Stimulated activated CD4-positive, alpha-beta T cell treated with anti-CD3 and anti-CD28 coated beads, Interleukin-12 subunit alpha, Interleukin-12 subunit beta, amount 100 ng/mL, for 24 hours (primary cell): ENCODE results near the gene SWAP70.

Source experiments
- DNase-seq, 2 experiments: peaks; one replicate each; pipeline ENCODE4 v3.0.0-alpha.2; 2020; ENCODE audit warnings: low read depth in 2 of 2

The SWAP70 gene

DNA sequence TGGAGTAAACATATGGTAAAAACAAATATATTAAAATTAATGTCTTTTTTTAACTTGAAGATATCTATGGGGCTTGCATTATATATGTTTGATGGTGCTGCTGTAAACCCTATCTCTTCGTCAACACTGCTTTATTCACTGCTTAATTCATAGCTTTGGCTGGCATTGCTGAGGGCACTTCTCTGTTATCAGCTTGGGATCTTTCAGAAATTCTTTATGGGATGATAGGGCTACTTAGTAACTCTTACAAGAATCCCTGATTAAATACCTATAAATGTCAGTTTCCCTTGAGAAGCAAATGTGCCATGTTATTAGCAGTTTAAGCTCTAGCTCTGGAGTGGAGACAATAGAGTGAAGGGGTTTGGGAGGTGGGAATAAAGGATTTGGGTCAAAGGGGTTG lies 112.3 kb downstream of the SWAP70 start:
- DNase-seq, result no peak

GRCh38 chr11:9777066-9777465 lies 113.2 kb downstream of the SWAP70 start:
- no peak for DNase-seq

DNA sequence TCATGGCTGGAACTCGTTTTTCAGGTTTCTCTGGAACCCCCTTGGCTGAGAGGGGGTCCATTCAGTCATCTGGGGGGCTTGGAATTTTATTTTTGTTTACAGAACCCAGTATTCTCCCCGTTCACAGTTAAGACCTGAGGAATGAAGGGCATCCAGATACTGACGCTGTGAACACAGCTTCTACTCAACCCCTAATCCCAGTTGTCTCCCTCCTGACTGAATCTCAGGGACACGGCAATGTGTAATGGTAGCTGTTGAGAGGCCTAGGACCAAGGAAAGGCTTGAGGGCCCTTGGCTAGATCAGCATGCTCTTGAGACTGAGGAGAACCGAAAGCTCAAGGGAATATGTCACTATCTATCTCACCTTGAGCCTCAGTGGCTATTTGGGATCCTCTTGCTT lies 113.6 kb downstream of the SWAP70 start:
- DNase-seq, result no peak

DNA sequence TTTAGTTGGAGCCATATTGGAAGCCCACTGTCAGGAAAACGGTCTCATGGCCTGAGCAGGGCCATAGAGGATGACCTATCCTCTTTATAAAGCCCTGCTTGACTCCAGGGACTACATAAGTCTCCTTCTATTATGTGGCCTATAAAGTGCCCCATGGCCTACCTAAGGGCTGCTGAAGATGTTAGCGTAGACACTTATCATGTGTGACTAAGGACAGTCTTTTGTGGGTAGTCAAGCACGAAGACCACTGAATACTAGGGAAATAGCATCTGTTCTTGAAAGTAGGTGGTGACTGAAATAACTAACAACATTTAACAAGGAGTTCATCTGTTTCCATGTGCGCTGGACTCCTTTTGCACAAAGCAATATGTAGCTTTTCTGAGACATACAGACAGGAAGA lies 117.1 kb downstream of the SWAP70 start:
- no peak for DNase-seq

DNA sequence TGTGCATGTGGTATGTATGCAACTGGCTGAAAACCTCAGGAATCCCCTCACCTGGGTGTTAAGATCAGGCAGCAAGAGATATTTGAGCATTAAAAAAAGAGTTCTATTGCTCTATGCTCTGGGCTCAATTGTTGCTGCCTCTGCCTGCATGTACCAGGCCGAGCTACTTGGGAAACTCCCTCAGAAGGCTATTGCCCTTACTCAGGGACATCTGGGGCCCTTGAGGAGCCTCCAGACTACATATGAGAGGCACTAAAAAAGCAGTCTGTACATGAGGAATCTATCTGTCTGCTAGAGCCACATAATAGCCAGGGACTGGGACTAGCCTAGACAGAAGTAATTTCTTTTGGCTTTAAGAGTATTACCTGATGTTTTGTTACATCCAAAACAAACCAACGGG lies 120.1 kb downstream of the SWAP70 start:
- DNase-seq, result no peak

- DNase-seq, result no peak
These were observed 120.9 kb downstream of the SWAP70 start for GRCh38 chr11:9784602-9785315.

DNA sequence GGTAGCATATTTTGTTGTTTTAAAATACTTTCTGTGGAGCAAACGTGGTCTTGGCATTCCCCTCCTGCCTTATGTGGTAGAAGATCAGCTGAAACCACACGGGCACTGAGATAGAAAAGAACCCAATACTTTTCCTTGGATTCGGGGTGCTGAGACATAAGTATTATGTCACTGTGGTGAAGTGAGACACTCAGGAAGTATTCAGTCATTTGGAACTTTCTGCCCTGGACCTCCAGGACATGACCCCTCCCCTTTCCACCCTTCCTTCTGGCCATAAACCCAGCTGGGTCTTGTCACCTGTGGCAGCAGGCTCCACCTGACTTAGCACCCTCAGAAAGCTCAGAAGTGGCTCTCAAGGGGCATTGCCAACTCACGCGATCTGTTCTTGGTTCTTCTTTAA lies 123.4 kb downstream of the SWAP70 start:
- DNase-seq, result no peak

DNA sequence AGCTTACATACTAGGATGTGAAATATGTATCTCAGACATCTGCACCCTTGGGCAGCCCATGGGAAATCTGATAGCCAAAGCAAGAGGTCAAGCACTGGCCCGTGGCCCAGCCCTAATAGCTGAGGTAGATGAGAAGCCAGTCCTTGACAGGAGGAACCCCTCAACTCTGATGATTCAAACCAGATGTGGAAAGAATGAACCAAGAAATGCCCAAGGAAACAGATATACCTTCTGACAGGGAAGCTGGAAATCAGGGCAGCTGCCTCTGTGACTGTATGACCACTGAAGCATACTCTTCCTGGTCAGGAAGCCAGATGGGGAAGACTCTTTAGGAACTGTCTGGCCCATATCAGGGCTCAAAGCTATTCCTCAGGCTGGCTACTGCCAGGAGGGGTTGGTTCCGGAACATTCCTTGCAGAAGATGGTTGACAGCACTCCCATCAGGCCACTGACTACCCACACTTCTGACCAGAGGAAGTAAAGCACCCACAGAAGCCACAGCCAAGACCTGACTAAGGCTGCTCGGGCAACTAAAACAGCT lies 124.2 kb downstream of the SWAP70 start:
- DNase-seq, result no peak

DNA sequence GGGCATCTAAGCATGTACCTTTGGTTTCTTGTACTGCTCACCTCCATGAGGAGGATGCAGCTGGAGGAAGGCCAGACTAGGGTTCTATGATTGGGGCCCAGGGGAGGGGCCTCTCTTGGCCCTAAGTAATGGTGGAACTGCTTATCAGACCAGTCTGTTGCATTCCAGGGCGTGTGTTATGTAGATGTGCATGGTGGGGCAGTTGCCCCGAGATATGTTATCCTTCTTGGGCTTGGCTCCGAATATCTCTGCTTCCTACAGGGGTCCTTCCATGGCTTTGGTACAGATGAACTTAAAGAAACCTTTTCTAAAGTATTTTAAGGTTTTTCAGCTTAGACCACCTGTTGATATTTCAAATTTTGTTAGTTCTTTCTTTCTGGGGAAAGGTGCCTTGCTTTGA lies 126.0 kb downstream of the SWAP70 start:
- DNase-seq, result no peak

DNA sequence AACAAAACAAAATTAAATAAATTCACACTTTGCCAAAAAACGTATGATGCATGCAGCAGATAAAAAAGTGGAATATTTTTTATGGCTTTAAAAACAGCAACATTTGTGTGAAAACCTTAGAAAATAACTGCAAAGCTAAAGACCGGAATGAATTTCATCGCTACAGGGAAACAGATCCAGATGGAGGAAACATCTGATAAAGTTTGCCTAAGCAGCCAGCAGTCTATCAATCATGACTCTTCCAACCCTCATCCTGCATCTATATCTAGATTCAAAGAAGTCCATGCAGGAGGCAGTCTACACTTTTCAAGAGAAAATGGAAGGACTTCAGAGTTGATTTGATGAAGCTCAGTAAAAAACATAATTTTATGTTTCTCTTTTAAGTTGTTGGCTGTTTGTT lies 126.8 kb downstream of the SWAP70 start:
- DNase-seq, result no peak

DNA sequence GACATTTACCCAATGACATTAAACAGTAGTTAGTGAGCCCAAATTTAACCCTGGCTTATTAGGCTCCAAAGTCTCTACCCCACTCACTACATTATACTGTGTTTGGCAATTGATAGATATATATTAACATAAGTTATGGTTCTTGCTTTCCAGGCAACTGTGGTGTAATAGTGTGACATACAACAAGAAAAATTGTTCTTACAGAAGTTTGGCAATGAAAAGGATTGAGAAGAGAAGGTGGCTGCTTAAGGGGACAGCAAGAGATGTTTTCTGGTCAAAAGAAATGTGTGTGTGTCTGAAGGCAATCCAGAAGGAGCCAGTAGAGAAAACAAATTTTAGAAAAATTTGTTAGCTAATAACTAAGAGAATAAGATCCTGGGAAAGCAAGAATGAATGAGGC lies 132.4 kb downstream of the SWAP70 start:
- no peak for DNase-seq

DNA sequence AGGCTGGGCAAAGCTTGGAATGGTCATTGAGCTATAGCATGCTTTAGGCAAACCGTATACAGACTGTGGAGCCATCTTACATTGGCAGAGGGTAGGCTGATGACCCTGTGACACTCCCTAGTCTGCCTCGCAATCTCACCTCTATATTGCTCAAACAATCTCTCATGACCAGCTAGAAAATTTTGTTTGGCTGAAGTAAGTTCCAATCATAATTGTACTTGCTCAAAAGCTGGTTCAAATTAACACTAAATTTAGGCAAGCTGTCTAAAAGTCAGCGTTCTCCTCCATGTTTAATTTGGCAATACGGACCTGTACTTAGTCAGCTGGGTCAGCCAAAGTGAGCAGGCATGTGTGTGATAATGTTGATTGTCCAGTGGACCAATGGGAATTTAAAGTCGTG lies 133.0 kb downstream of the SWAP70 start:
- no peak for DNase-seq

- no peak for DNase-seq
These were observed 133.4 kb downstream of the SWAP70 start for GRCh38 chr11:9797300-9797699.

GRCh38 chr11:9799886-9800285 lies 136.0 kb downstream of the SWAP70 start:
- DNase-seq, result no peak

DNA sequence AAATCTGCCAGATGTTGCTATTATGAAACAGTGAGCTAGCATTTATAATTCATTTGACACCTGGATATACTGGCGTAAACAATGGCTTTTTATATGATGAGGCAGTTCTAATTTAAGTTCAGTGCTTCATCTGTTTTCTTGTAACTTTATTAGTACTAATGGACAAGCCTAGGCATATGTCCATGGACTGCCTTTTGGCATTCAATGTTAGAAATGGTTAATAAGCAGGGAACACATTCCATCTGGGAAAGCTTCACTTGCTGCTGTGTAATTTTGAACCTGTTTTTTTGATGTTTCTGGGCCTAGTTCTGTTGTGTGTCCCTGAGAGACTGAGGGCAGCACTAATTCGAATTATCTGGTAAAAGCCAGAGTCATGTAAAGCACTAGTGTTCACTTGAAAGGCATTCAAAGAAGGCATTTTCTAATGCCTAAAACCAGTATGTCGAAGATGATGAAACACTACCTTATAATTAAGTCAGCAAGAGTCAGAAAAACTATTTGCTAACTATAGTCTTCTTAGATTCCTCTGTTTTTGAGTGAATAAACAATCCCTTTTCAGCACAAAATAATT lies 138.5 kb downstream of the SWAP70 start:
- no peak for DNase-seq
